HCT116 (cell line): Measurements from ENCODE around the gene CHST8. TPM values are rescaled to one million over a fixed set of nuclear protein-coding genes. Genes with fewer than 3 reads are reported as not detected.

ENCODE experiments used
- ATAC-seq: fragments of 200-7000 bp; cut with Tn5 transposase; 2 replicates; pipeline ENCODE4 v1.9.1; 2020; ENCODE audit warnings: mild to moderate bottlenecking, moderate library complexity
- BruUV-seq: library from RNA; stranded (reverse); fragments of 400-500 nt; replicated peaks from 2 replicates; lab custom pipeline; 2021; lab: Mats Ljungman, UMichigan
- CTCF ChIA-PET: fragments of 300-600 bp; sonication (Branson Sonifier 250); formaldehyde crosslinking; loops from one replicate; lab custom pipeline; 2021; ENCODE audit warnings: antibody characterized with exemption; lab: Charles Lee
- POLR2A ChIA-PET: fragments of 300-600, 350-600 bp; sonication (Branson Sonifier 250); formaldehyde crosslinking; loops from one replicate; lab custom pipeline; 2021; ENCODE audit warnings: antibody characterized with exemption; lab: Charles Lee
- RAD21 ChIA-PET, 2 experiments: fragments of 300-600 bp; sonication (Branson Sonifier 250); formaldehyde crosslinking; loops; one replicate each; lab custom pipeline; 2023; ENCODE audit warnings: low total read pairs in 2 of 2; ENCODE audit not compliant: uncharacterized antibody in 2 of 2, unreplicated experiment in 2 of 2, low non-redundant PET in 1 of 2; lab: Charles Lee
- DNase-seq: peaks from one replicate; pipeline ENCODE4 v3.0.0-alpha.2; 2010; ENCODE audit warnings: low read depth, low spot score
- H2AFZ ChIP-seq: fragments of 200-600 bp; shearing (Covaris generic), sonication (generic); 2 replicates; pipeline ENCODE4 v1.6.1; 2017; ENCODE audit warnings: low read depth, mixed run types, mixed read lengths, antibody characterized with exemption, low read length; ENCODE audit not compliant: poor library complexity, severe bottlenecking
- H3K27ac ChIP-seq: 2 replicates; pipeline ENCODE4 v1.5.1; 2012; ENCODE audit warnings: low read depth, low read length
- H3K27me3 ChIP-seq: fragments of 200-600 bp; sonication (generic); 2 replicates; pipeline ENCODE4 v1.6.1; 2016; ENCODE audit warnings: mixed run types, low read length, mixed read lengths; ENCODE audit not compliant: insufficient read depth
- H3K36me3 ChIP-seq, 2 experiments: fragments of 200-500 bp in 1 of 2; fragments of 200-600 bp in 1 of 2; sonication (Bioruptor generic) in 1 of 2; sonication (generic) in 1 of 2; 2 replicates each; pipeline versions ENCODE4 v1.5.1 to v1.6.1; 2014 to 2016; ENCODE audit warnings: low read length in 2 of 2, inconsistent platforms in 1 of 2, mixed read lengths in 1 of 2, mixed run types in 1 of 2; ENCODE audit not compliant: insufficient read depth in 2 of 2, control insufficient read depth in 1 of 2
- H3K4me1 ChIP-seq, 2 experiments: fragments of 200-600 bp in 1 of 2; sonication (generic) in 1 of 2; 2 replicates each; pipeline versions ENCODE4 v1.5.1 to v1.6.1; 2012 to 2017; ENCODE audit warnings: low read length in 2 of 2, inconsistent platforms in 1 of 2, mild to moderate bottlenecking in 1 of 2, mixed read lengths in 1 of 2, mixed run types in 1 of 2, moderate library complexity in 1 of 2; ENCODE audit not compliant: insufficient read depth in 2 of 2, control insufficient read depth in 1 of 2
- H3K4me2 ChIP-seq: fragments of 200-600 bp; sonication (generic); 2 replicates; pipeline ENCODE4 v1.6.1; 2017; ENCODE audit warnings: mixed run types, low read length, mixed read lengths
- H3K4me3 ChIP-seq, 2 experiments: fragments of 200-600 bp in 1 of 2; sonication (generic) in 1 of 2; replicated peaks in 1 of 2; 2 replicates each; pipeline ENCODE4 v1.5.1; 2011 to 2016; ENCODE audit warnings: low read length in 2 of 2, control low read depth in 1 of 2, low read depth in 1 of 2, mild to moderate bottlenecking in 1 of 2, mixed read lengths in 1 of 2, mixed run types in 1 of 2
- H3K79me2 ChIP-seq: fragments of 200-600 bp; sonication (generic); 2 replicates; pipeline ENCODE4 v1.6.1; 2017; ENCODE audit warnings: mild to moderate bottlenecking, mixed run types, low read length, moderate library complexity, mixed read lengths; ENCODE audit not compliant: insufficient read depth
- H3K9ac ChIP-seq: fragments of 200-600 bp; sonication (generic); 2 replicates; pipeline ENCODE4 v1.6.1; 2016; ENCODE audit warnings: low read length, mixed read lengths
- H3K9me2 ChIP-seq: fragments of 200-600 bp; sonication (generic), shearing (Covaris generic); 2 replicates; pipeline ENCODE4 v1.6.1; 2017; ENCODE audit warnings: mixed run types, mild to moderate bottlenecking, moderate library complexity; ENCODE audit not compliant: insufficient read depth
- H3K9me3 ChIP-seq, 2 experiments: fragments of 200-500 bp in 1 of 2; fragments of 200-600 bp in 1 of 2; sonication (Bioruptor generic) in 1 of 2; sonication (generic) in 1 of 2; 2 replicates each; pipeline ENCODE4 v1.6.1; 2014 to 2017; ENCODE audit warnings: low read length in 2 of 2, mixed read lengths in 2 of 2, inconsistent platforms in 1 of 2, low read depth in 1 of 2, mild to moderate bottlenecking in 1 of 2, mixed run types in 1 of 2, moderate library complexity in 1 of 2; ENCODE audit not compliant: control insufficient read depth in 1 of 2, insufficient read depth in 1 of 2
- H4K20me1 ChIP-seq: fragments of 200-600 bp; sonication (generic), shearing (Covaris generic); 2 replicates; pipeline ENCODE4 v1.6.1; 2017; ENCODE audit warnings: mixed run types, mild to moderate bottlenecking, moderate library complexity; ENCODE audit not compliant: insufficient read depth
- CBX3 ChIP-seq: IDR thresholded peaks from 2 replicates; pipeline ENCODE4 v1.6.1; 2012; ENCODE audit warnings: low read depth
- CEBPB ChIP-seq: IDR thresholded peaks from 2 replicates; pipeline ENCODE4 v1.6.1; 2012; ENCODE audit warnings: low read depth
- CTCF ChIP-seq, 3 experiments: fragments of 200-600 bp in 1 of 3; sonication (generic) in 1 of 3; IDR thresholded peaks in 2 of 3; conservative IDR thresholded peaks in 1 of 3; 2 replicates each; pipeline ENCODE4 v1.5.1; 2012 to 2017; ENCODE audit warnings: low read depth in 2 of 3, low read length in 2 of 3, antibody characterized with exemption in 1 of 3, borderline replicate concordance in 1 of 3, control low read depth in 1 of 3, mild to moderate bottlenecking in 1 of 3, mixed read lengths in 1 of 3, mixed run types in 1 of 3, moderate library complexity in 1 of 3; ENCODE audit not compliant: insufficient read depth in 1 of 3
- ELF1 ChIP-seq: IDR thresholded peaks from 2 replicates; pipeline ENCODE4 v1.6.1; 2012; ENCODE audit warnings: low read depth, borderline replicate concordance
- EZH2 ChIP-seq: fragments of 200-600 bp; sonication (generic); IDR thresholded peaks from 2 replicates; pipeline ENCODE4 v1.6.1; 2017; ENCODE audit warnings: antibody characterized with exemption, mixed run types
- FOSL1 ChIP-seq: IDR thresholded peaks from 2 replicates; pipeline ENCODE4 v1.6.1; 2012; ENCODE audit warnings: low read depth
- JUND ChIP-seq: IDR thresholded peaks from 2 replicates; pipeline ENCODE4 v1.6.1; 2012
- MAX ChIP-seq: IDR thresholded peaks from 2 replicates; pipeline ENCODE4 v1.6.1; 2012
- POLR2AphosphoS5 ChIP-seq: IDR thresholded peaks from 2 replicates; pipeline ENCODE4 v1.6.1; 2011; ENCODE audit warnings: mild to moderate bottlenecking, low read depth, low read length, moderate library complexity
- SIN3A ChIP-seq: IDR thresholded peaks from 2 replicates; pipeline ENCODE4 v1.6.1; 2012; ENCODE audit warnings: low read depth
- SP1 ChIP-seq: IDR thresholded peaks from 2 replicates; pipeline ENCODE4 v1.6.1; 2012; ENCODE audit warnings: low read depth
- TCF7L2 ChIP-seq: IDR thresholded peaks from 2 replicates; pipeline ENCODE4 v1.7.0; 2011; ENCODE audit warnings: borderline replicate concordance, inconsistent platforms; ENCODE audit not compliant: insufficient read depth, insufficient read length; ENCODE audit errors: extremely low read depth
- ZFX ChIP-seq: fragments of 450-650 bp; IDR thresholded peaks from 2 replicates; pipeline ENCODE4 v1.6.1; 2017
- ZNF274 ChIP-seq: fragments of 200-500 bp; sonication (Bioruptor generic); IDR thresholded peaks from 2 replicates; pipeline ENCODE4 v1.6.1; 2014; ENCODE audit warnings: mild to moderate bottlenecking, low read depth, low read length, inconsistent platforms
- intact Hi-C: fragments of 100-400 bp; cut with micrococcal nuclease; formaldehyde crosslinking; loops from 2 replicates; pipeline ENCODE4 v1.10.0; 2022
- total RNA-seq: library from RNA; stranded (reverse); gene quantifications from one replicate; pipeline ENCODE4 v1.2.1, GENCODE V29; 2021; ENCODE audit not compliant: unreplicated experiment
- TF ChIP-seq, protein P1 (sequence below): IDR thresholded peaks from 2 replicates; pipeline ENCODE4 v1.6.1; 2011; ENCODE audit warnings: mild to moderate bottlenecking, low read length, moderate library complexity; ENCODE audit not compliant: insufficient replicate concordance; ENCODE audit errors: extremely low read depth

CHST8 gene
- total RNA-seq, 1 experiment from 2014 or later: not detected

GRCh38 chr19:33728141-33728540 is 106.4 kb downstream of the CHST8 start:
- no peaks in the 10 kb centered on the region for H3K9me3 ChIP-seq
- no peaks in the 10 kb centered on the region for H3K79me2 ChIP-seq
- ATAC-seq: no peak
- ChIA-PET POLR2A (no interaction called here), CTCF (no interaction called here), RAD21 (no interaction called here)
- no peaks in the 10 kb centered on the region for H3K36me3 ChIP-seq
- H3K4me3 ChIP-seq: no peak overlapping the region
- no peak overlapping the region for H3K4me2 ChIP-seq
- H3K27ac ChIP-seq: no peak overlapping the region
- BruUV-seq: no TSS peak
- H3K27me3 ChIP-seq: peaks cover 24% of the 10 kb centered on the region
- H3K9ac ChIP-seq: no peak overlapping the region
- intact Hi-C loops: no loop called here
- H2AFZ ChIP-seq: no peak overlapping the region
- no peaks in the 10 kb centered on the region for H3K9me2 ChIP-seq
- no peak for DNase-seq
- no peaks in the 10 kb centered on the region for H4K20me1 ChIP-seq
- TF ChIP-seq FOSL1 (no peak), CEBPB (no peak), JUND (no peak), ELF1 (no peak), ZFX (no peak), CBX3 (no peak), EZH2 (no peak), POLR2AphosphoS5 (no peak), CTCF (IDR thresholded peaks at IDR 0.05 in 2 of 3, conservative IDR thresholded peaks at IDR 0.05 in 1 of 3; ENCODE audit: borderline replicate concordance in 1 of 3, insufficient read depth in 1 of 3, low read depth in 2 of 3, low read length in 2 of 3) (no peak), TCF7L2 (no peak), SP1 (no peak), SIN3A (no peak), MAX (no peak), ZNF274 (no peak)
- TF ChIP-seq, protein P1, sequence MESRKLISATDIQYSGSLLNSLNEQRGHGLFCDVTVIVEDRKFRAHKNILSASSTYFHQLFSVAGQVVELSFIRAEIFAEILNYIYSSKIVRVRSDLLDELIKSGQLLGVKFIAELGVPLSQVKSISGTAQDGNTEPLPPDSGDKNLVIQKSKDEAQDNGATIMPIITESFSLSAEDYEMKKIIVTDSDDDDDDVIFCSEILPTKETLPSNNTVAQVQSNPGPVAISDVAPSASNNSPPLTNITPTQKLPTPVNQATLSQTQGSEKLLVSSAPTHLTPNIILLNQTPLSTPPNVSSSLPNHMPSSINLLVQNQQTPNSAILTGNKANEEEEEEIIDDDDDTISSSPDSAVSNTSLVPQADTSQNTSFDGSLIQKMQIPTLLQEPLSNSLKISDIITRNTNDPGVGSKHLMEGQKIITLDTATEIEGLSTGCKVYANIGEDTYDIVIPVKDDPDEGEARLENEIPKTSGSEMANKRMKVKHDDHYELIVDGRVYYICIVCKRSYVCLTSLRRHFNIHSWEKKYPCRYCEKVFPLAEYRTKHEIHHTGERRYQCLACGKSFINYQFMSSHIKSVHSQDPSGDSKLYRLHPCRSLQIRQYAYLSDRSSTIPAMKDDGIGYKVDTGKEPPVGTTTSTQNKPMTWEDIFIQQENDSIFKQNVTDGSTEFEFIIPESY: no peak
- H3K4me1 ChIP-seq: no peaks in the 10 kb centered on the region
